Nephron (organoid): ENCODE data around the gene MMP13.

Experiments
- H3K27ac Mint-ChIP-seq, 3 experiments: 2 replicates each; pipeline ENCODE4 v1.8.0; 2020; ENCODE audit warnings: mixed read lengths in 3 of 3, mild to moderate bottlenecking in 2 of 3, moderate library complexity in 1 of 3
- H3K27me3 Mint-ChIP-seq: 2 replicates; pipeline ENCODE4 v1.8.0; 2021; ENCODE audit warnings: low read depth, mild to moderate bottlenecking, moderate library complexity, mixed read lengths
- H3K36me3 Mint-ChIP-seq: 2 replicates; pipeline ENCODE4 v1.8.0; 2020; ENCODE audit warnings: low read depth, mixed read lengths
- H3K4me1 Mint-ChIP-seq: 2 replicates; pipeline ENCODE4 v1.8.0; 2020; ENCODE audit warnings: mixed read lengths
- H3K4me3 Mint-ChIP-seq, 3 experiments: 2 replicates each; pipeline ENCODE4 v1.8.0; 2020; ENCODE audit warnings: mild to moderate bottlenecking in 3 of 3, mixed read lengths in 3 of 3, moderate library complexity in 2 of 3
- H3K9me3 Mint-ChIP-seq: 2 replicates; pipeline ENCODE4 v1.8.0; 2020; ENCODE audit warnings: mixed read lengths
- CTCF ChIP-seq, 3 experiments: fragments of 200-600 bp; sonication (generic); IDR thresholded peaks; one replicate each; pipeline ENCODE4 v1.5.0; 2021; ENCODE audit warnings: antibody characterized with exemption in 3 of 3; ENCODE audit not compliant: unreplicated experiment in 3 of 3

Gene MMP13

GRCh38 chr11:102934735-102935134, 20.8 kb downstream of the MMP13 start:
- no peak for TF ChIP-seq CTCF (IDR thresholded peaks at IDR 0.05; ENCODE audit: unreplicated experiment in 3 of 3)
- H3K27me3 Mint-ChIP-seq: peaks cover 4% of the 10 kb centered on the region
- H3K36me3 Mint-ChIP-seq: no peaks in the 10 kb centered on the region
- H3K27ac Mint-ChIP-seq: no peak overlapping the region
- H3K4me1 Mint-ChIP-seq: no peaks in the 10 kb centered on the region
- no peak overlapping the region for H3K4me3 Mint-ChIP-seq
- no peaks in the 10 kb centered on the region for H3K9me3 Mint-ChIP-seq

GRCh38 chr11:102933627-102934026, 21.9 kb downstream of the MMP13 start:
- Mint-ChIP-seq H3K4me1 (no peaks in the 10 kb centered on the region), H3K27ac (no peak overlapping the region), H3K36me3 (no peaks in the 10 kb centered on the region), H3K27me3 (peaks cover 4% of the 10 kb centered on the region), H3K4me3 (no peak overlapping the region), H3K9me3 (no peaks in the 10 kb centered on the region)
- no peak for TF ChIP-seq CTCF (IDR thresholded peaks at IDR 0.05; ENCODE audit: unreplicated experiment in 3 of 3)

GRCh38 chr11:102932678-102933077, 22.9 kb downstream of the MMP13 start:
- Mint-ChIP-seq H3K36me3 (no peaks in the 10 kb centered on the region), H3K4me3 (no peak overlapping the region), H3K4me1 (no peaks in the 10 kb centered on the region), H3K27me3 (peaks cover 4% of the 10 kb centered on the region), H3K27ac (peak overlapping the region in 2 of 3 experiments; percentile 47 to 73), H3K9me3 (no peaks in the 10 kb centered on the region)
- no peak for TF ChIP-seq CTCF (IDR thresholded peaks at IDR 0.05; ENCODE audit: unreplicated experiment in 3 of 3)

- no peak overlapping the region for H3K27ac Mint-ChIP-seq
- no peaks in the 10 kb centered on the region for H3K9me3 Mint-ChIP-seq
- H3K4me3 Mint-ChIP-seq: no peak overlapping the region
- peaks cover 4% of the 10 kb centered on the region for H3K27me3 Mint-ChIP-seq
- H3K4me1 Mint-ChIP-seq: no peaks in the 10 kb centered on the region
- H3K36me3 Mint-ChIP-seq: no peaks in the 10 kb centered on the region
- no peak for TF ChIP-seq CTCF (IDR thresholded peaks at IDR 0.05; ENCODE audit: unreplicated experiment in 3 of 3)
Observed at GRCh38 chr11:102930451-102930850, 25.1 kb downstream of the MMP13 start.

- Mint-ChIP-seq H3K4me3 (no peak overlapping the region), H3K4me1 (no peaks in the 10 kb centered on the region), H3K27me3 (peaks cover 4% of the 10 kb centered on the region), H3K9me3 (no peaks in the 10 kb centered on the region), H3K27ac (no peak overlapping the region), H3K36me3 (no peaks in the 10 kb centered on the region)
- no peak for TF ChIP-seq CTCF (IDR thresholded peaks at IDR 0.05; ENCODE audit: unreplicated experiment in 3 of 3)
Observed at GRCh38 chr11:102929972-102930371, 25.6 kb downstream of the MMP13 start.

- Mint-ChIP-seq H3K4me1 (no peaks in the 10 kb centered on the region), H3K27ac (no peak overlapping the region), H3K27me3 (no peaks in the 10 kb centered on the region), H3K4me3 (no peak overlapping the region), H3K36me3 (no peaks in the 10 kb centered on the region), H3K9me3 (no peaks in the 10 kb centered on the region)
- TF ChIP-seq CTCF (IDR thresholded peaks at IDR 0.05; ENCODE audit: unreplicated experiment in 3 of 3): no peak
Observed at GRCh38 chr11:102929166-102929565, 26.4 kb downstream of the MMP13 start.
